ENCODE measurements around the gene GRIK4.

The GRIK4 gene

GRCh38 chr11:120800206-120800605 is 288.7 kb downstream of the GRIK4 start:
- no peak for TF ChIP-seq SPI1 (IDR thresholded peaks at IDR 0.05; ENCODE audit: borderline replicate concordance, low read depth)
- TF ChIP-seq CTCF (IDR thresholded peaks at IDR 0.05; ENCODE audit: insufficient read depth, low read length), result no peak
- TF ChIP-seq POLR2AphosphoS5 (IDR thresholded peaks at IDR 0.05; ENCODE audit: low read depth), result no peak
- no peak for TF ChIP-seq REST (IDR thresholded peaks at IDR 0.05; ENCODE audit: insufficient replicate concordance, low read depth)
- no peak for TF ChIP-seq GABPA (IDR thresholded peaks at IDR 0.05; ENCODE audit: low read depth)
- Histone ChIP-seq H3K27me3 (ENCODE audit: insufficient read depth, poor library complexity, severe bottlenecking) (no peaks in the 10 kb centered on the region), H3K4me3 (replicated peaks; ENCODE audit: insufficient read depth, low read length) (no peak overlapping the region), H3K27ac (replicated peaks) (no peak overlapping the region)
- DNase-seq (ENCODE audit: low read depth in 1 of 2, low spot score in 1 of 2), result no peak

- Histone ChIP-seq H3K27ac (replicated peaks) (no peak overlapping the region), H3K27me3 (ENCODE audit: insufficient read depth, poor library complexity, severe bottlenecking) (peaks cover 2% of the 10 kb centered on the region), H3K4me3 (replicated peaks; ENCODE audit: insufficient read depth, low read length) (no peak overlapping the region)
- TF ChIP-seq CTCF (IDR thresholded peaks at IDR 0.05; ENCODE audit: insufficient read depth, low read length), result peak; percentile 82
- TF ChIP-seq SPI1 (IDR thresholded peaks at IDR 0.05; ENCODE audit: borderline replicate concordance, low read depth), result no peak
- TF ChIP-seq REST (IDR thresholded peaks at IDR 0.05; ENCODE audit: insufficient replicate concordance, low read depth), result no peak
- peak; percentile 3 to 22 for DNase-seq (ENCODE audit: low read depth in 1 of 2, low spot score in 1 of 2)
These were observed 290.5 kb downstream of the GRIK4 start for GRCh38 chr11:120801801-120802689.

- Histone ChIP-seq H3K4me3 (replicated peaks; ENCODE audit: insufficient read depth, low read length) (no peak overlapping the region), H3K27me3 (ENCODE audit: insufficient read depth, poor library complexity, severe bottlenecking) (peaks cover 2% of the 10 kb centered on the region), H3K27ac (replicated peaks) (no peak overlapping the region)
- DNase-seq (ENCODE audit: low read depth in 1 of 2, low spot score in 1 of 2), result no peak
- TF ChIP-seq POLR2AphosphoS5 (IDR thresholded peaks at IDR 0.05; ENCODE audit: low read depth), result no peak
- TF ChIP-seq GABPA (IDR thresholded peaks at IDR 0.05; ENCODE audit: low read depth), result no peak
- no peak for TF ChIP-seq SPI1 (IDR thresholded peaks at IDR 0.05; ENCODE audit: borderline replicate concordance, low read depth)
- TF ChIP-seq REST (IDR thresholded peaks at IDR 0.05; ENCODE audit: insufficient replicate concordance, low read depth), result no peak
- no peak for TF ChIP-seq CTCF (IDR thresholded peaks at IDR 0.05; ENCODE audit: insufficient read depth, low read length)
These were observed 294.5 kb downstream of the GRIK4 start for GRCh38 chr11:120805960-120806555.
